ENCODE data around the gene ZNF821.
"Not testable (repeated sequence)": the region's sequence is repeated elsewhere in the genome, so short reads cannot be mapped to it uniquely, and the experiment has no call there.

ZNF821 gene

DNA sequence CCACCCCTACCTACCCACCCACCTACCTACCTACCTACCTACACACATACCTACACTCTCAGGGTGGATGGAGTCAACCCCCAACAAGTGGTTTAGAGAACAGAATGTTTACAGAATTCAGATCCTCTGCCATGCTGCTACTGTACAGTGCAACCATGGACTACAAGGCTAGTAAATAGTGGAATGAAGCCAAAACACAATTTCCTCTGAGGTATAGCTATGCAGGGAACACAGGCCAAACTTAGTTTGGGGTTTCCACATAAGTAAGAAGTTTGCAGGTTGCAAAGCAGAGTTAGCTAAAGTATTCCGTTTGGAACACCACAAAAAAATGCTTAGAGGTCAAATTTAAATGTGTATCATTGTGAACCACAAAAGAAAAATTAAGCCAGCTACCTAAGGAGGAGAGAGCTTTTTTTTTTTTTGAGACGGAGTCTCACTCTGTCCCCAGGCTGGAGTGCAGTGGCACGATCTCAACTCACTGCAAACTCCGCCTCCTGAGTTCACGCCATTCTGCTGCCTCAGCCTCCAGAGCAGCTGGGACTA is 72.7 kb downstream of the ZNF821 start:
- DNase-seq (ENCODE audit: low spot score) (no peak), FAIRE-seq (no peak)

- not testable (repeated sequence) for DNase-seq (ENCODE audit: low spot score); FAIRE-seq
Measured at GRCh38 chr16:71810155-71810530, 73.8 kb downstream of the ZNF821 start.
